Measurements from ENCODE around the gene CPAMD8. TPM values are rescaled to one million over a fixed set of nuclear protein-coding genes. Genes with fewer than 3 reads are reported as not detected.

The CPAMD8 gene
- total and polyA plus RNA-seq, 10 of the 15 experiments (the other 5 are each of a cell fraction or from before 2014, with no cell fraction given), result 0.12 to 0.97 (median 0.25) TPM; not detected in 3

DNA sequence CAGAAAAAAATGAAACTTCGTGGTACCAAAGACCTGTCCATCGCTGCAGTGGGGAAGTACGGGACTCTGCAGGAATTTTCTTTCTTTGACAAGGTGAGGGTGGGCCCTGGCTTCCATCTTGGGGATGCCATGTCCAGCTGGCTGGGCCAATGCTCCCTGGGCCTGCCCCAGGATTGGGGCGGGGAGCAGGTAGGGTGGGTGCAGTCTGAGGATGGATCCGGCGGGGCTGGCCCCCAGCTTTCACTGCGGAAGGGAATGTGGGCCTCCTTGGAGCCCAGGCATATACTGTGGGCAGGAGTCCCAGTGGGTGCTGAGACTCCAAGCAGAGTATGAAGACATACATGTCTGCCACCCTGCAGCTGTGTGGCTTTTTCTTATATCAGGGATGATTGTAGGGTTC lies 173.5 kb downstream of the CPAMD8 start (continued):
- TF ChIP-seq, protein P1, sequence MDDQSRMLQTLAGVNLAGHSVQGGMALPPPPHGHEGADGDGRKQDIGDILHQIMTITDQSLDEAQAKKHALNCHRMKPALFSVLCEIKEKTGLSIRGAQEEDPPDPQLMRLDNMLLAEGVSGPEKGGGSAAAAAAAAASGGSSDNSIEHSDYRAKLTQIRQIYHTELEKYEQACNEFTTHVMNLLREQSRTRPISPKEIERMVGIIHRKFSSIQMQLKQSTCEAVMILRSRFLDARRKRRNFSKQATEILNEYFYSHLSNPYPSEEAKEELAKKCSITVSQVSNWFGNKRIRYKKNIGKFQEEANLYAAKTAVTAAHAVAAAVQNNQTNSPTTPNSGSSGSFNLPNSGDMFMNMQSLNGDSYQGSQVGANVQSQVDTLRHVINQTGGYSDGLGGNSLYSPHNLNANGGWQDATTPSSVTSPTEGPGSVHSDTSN (IDR thresholded peaks at IDR 0.05; ENCODE audit: insufficient replicate concordance, low read depth, low read length), result no peak

DNA sequence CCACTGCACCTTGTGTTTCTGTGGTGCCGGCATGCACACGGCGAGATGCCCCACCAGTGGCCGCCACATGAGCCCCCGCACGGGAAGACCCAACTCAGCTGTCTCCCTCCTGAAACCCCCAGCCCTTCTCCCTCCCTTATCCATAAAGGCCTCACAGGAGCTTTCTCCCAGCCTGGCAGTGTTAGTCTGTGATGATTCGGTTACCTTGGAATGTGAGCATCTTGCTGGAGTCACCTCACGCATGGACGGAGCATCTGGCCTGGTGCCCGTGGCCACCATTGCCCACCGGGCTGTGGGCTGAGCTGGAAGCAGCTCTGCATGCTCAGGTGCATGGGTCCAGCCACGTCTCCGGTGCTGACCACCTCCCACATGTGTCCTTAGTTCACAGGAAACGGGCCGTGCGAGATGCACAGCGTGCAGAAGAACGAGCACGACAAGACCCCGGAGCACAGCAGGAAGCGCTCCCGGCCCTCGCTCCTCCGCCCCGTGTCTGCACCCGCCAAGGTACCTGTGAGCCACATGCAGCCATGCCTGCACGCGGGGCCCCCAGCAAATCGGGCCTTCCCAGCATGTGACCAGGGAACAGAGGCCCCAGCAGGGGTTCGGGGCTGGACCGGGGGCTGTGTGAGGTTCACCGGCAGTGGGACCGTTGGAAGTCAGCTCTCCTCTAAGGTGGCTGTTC lies 175.4 kb downstream of the CPAMD8 start:
- CTCF ChIA-PET, result no interaction called here
- DNase-seq (ENCODE audit: low read depth, low spot score), result no peak
- H3K4me2 ChIP-seq (ENCODE audit: control insufficient read depth, insufficient read depth), result no peak overlapping the region
- no peaks in the 10 kb centered on the region for H3K9me3 ChIP-seq (replicated peaks; ENCODE audit: control insufficient read depth, insufficient read depth, low read length)
- H3K4me3 ChIP-seq, result no peak overlapping the region
- no peak for ATAC-seq
- H3K4me1 ChIP-seq (ENCODE audit: control insufficient read depth, insufficient read depth, low read length), result no peaks in the 10 kb centered on the region
- no peak overlapping the region for H3K9ac ChIP-seq (ENCODE audit: control insufficient read depth, insufficient read depth, low read length)
- WGBS (ENCODE audit: insufficient coverage, insufficient replicate concordance, low lambda C conversion rate, missing lambda C conversion rate), result 96% methylated on average over 33 of the region's 33 CpGs
- in situ Hi-C loops (cut with MboI), result no loop called here
- H4K20me1 ChIP-seq (ENCODE audit: control insufficient read depth, insufficient read depth), result no peaks in the 10 kb centered on the region
- H3K27me3 ChIP-seq (replicated peaks in 1 of 2; ENCODE audit: control insufficient read depth in 2 of 2, insufficient read depth in 2 of 2, low read length in 1 of 2), result no peaks in the 10 kb centered on the region
- FAIRE-seq, result no peak
- SMC1A ChIA-PET (ENCODE audit: uncharacterized antibody, unreplicated experiment), result no interaction called here
- H3K27ac ChIP-seq (ENCODE audit: control insufficient read depth, insufficient read depth), result no peak overlapping the region
- H2AFZ ChIP-seq (ENCODE audit: control insufficient read depth, low read depth, low read length), result no peak overlapping the region
- no TSS peak for BruUV-seq (replicated peaks)
- RAD21 ChIA-PET (ENCODE audit: unreplicated experiment), result no interaction called here
- H3K79me2 ChIP-seq (ENCODE audit: control insufficient read depth, insufficient read depth, low read length), result no peaks in the 10 kb centered on the region
- H3K36me3 ChIP-seq (ENCODE audit: control insufficient read depth in 2 of 2, insufficient read depth in 2 of 2, low read length in 1 of 2), result peaks cover 26 to 30% of the 10 kb centered on the region in 2 experiments; a peak in 3 of 4 replicates
- intact Hi-C loops (cut with micrococcal nuclease; ENCODE audit: unreplicated experiment), result no loop called here
- POLR2A ChIA-PET, result no interaction called here
- TF ChIP-seq BACH1 (IDR thresholded peaks at IDR 0.05; ENCODE audit: borderline replicate concordance) (no peak), MXI1 (IDR thresholded peaks at IDR 0.05; ENCODE audit: low read depth, low read length) (no peak), NR2F1 (conservative IDR thresholded peaks at IDR 0.05) (no peak), SIN3A (IDR thresholded peaks at IDR 0.05; ENCODE audit: low read depth, low read length) (no peak), PAX8 (IDR thresholded peaks at IDR 0.05) (no peak), IRF4 (IDR thresholded peaks at IDR 0.05; ENCODE audit: low read depth, low read length) (no peak), MYC (IDR thresholded peaks at IDR 0.05; ENCODE audit: insufficient read depth, insufficient read length, insufficient replicate concordance, low read length, severe bottlenecking) (no peak), CHD2 (IDR thresholded peaks at IDR 0.05; ENCODE audit: borderline replicate concordance, low read depth, low read length) (no peak), KDM1A (IDR thresholded peaks at IDR 0.05; ENCODE audit: borderline replicate concordance) (no peak)
- TF ChIP-seq, protein P2, sequence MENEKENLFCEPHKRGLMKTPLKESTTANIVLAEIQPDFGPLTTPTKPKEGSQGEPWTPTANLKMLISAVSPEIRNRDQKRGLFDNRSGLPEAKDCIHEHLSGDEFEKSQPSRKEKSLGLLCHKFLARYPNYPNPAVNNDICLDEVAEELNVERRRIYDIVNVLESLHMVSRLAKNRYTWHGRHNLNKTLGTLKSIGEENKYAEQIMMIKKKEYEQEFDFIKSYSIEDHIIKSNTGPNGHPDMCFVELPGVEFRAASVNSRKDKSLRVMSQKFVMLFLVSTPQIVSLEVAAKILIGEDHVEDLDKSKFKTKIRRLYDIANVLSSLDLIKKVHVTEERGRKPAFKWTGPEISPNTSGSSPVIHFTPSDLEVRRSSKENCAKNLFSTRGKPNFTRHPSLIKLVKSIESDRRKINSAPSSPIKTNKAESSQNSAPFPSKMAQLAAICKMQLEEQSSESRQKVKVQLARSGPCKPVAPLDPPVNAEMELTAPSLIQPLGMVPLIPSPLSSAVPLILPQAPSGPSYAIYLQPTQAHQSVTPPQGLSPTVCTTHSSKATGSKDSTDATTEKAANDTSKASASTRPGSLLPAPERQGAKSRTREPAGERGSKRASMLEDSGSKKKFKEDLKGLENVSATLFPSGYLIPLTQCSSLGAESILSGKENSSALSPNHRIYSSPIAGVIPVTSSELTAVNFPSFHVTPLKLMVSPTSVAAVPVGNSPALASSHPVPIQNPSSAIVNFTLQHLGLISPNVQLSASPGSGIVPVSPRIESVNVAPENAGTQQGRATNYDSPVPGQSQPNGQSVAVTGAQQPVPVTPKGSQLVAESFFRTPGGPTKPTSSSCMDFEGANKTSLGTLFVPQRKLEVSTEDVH (IDR thresholded peaks at IDR 0.05; ENCODE audit: low read depth, partially characterized antibody), result no peak
- TF ChIP-seq, protein P3, sequence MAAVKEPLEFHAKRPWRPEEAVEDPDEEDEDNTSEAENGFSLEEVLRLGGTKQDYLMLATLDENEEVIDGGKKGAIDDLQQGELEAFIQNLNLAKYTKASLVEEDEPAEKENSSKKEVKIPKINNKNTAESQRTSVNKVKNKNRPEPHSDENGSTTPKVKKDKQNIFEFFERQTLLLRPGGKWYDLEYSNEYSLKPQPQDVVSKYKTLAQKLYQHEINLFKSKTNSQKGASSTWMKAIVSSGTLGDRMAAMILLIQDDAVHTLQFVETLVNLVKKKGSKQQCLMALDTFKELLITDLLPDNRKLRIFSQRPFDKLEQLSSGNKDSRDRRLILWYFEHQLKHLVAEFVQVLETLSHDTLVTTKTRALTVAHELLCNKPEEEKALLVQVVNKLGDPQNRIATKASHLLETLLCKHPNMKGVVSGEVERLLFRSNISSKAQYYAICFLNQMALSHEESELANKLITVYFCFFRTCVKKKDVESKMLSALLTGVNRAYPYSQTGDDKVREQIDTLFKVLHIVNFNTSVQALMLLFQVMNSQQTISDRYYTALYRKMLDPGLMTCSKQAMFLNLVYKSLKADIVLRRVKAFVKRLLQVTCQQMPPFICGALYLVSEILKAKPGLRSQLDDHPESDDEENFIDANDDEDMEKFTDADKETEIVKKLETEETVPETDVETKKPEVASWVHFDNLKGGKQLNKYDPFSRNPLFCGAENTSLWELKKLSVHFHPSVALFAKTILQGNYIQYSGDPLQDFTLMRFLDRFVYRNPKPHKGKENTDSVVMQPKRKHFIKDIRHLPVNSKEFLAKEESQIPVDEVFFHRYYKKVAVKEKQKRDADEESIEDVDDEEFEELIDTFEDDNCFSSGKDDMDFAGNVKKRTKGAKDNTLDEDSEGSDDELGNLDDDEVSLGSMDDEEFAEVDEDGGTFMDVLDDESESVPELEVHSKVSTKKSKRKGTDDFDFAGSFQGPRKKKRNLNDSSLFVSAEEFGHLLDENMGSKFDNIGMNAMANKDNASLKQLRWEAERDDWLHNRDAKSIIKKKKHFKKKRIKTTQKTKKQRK (IDR thresholded peaks at IDR 0.05; ENCODE audit: low read depth, low read length), result no peak
- TF ChIP-seq, protein P4, sequence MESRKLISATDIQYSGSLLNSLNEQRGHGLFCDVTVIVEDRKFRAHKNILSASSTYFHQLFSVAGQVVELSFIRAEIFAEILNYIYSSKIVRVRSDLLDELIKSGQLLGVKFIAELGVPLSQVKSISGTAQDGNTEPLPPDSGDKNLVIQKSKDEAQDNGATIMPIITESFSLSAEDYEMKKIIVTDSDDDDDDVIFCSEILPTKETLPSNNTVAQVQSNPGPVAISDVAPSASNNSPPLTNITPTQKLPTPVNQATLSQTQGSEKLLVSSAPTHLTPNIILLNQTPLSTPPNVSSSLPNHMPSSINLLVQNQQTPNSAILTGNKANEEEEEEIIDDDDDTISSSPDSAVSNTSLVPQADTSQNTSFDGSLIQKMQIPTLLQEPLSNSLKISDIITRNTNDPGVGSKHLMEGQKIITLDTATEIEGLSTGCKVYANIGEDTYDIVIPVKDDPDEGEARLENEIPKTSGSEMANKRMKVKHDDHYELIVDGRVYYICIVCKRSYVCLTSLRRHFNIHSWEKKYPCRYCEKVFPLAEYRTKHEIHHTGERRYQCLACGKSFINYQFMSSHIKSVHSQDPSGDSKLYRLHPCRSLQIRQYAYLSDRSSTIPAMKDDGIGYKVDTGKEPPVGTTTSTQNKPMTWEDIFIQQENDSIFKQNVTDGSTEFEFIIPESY (IDR thresholded peaks at IDR 0.05), result no peak

All from GM12878 (cell line).